RWPE2 (cell line): ENCODE results near the gene DCX.

Experiments used
- ATAC-seq: fragments of 200-7000 bp; cut with Tn5 transposase; 3 replicates; pipeline ENCODE4 v1.9.1; 2021; ENCODE audit warnings: low read depth
- DNase-seq: peaks from one replicate; pipeline ENCODE4 v3.0.0-alpha.2; 2020; ENCODE audit warnings: low spot score
- H3K27ac ChIP-seq: fragments of 450-650 bp; 2 replicates; pipeline ENCODE4 v1.5.1; 2017; ENCODE audit warnings: mild to moderate bottlenecking; ENCODE audit not compliant: poor library complexity, severe bottlenecking
- H3K27me3 ChIP-seq: fragments of 250-450 bp; sonication (Bioruptor Pico); 2 replicates; pipeline ENCODE4 v1.5.1; 2021; ENCODE audit warnings: mild to moderate bottlenecking, moderate library complexity; ENCODE audit not compliant: insufficient read depth, poor library complexity, severe bottlenecking
- H3K36me3 ChIP-seq: fragments of 250-450 bp; sonication (Bioruptor Pico); 2 replicates; pipeline ENCODE4 v1.5.1; 2020; ENCODE audit warnings: low read depth, mild to moderate bottlenecking, moderate library complexity
- H3K4me1 ChIP-seq: fragments of 250-450 bp; sonication (Bioruptor Pico); 2 replicates; pipeline ENCODE4 v1.5.1; 2021; ENCODE audit warnings: mild to moderate bottlenecking, moderate library complexity; ENCODE audit not compliant: insufficient read depth, poor library complexity, severe bottlenecking
- H3K4me3 ChIP-seq: fragments of 250-450 bp; sonication (Bioruptor Pico); 2 replicates; pipeline ENCODE4 v1.5.1; 2021; ENCODE audit warnings: mild to moderate bottlenecking, moderate library complexity; ENCODE audit not compliant: severe bottlenecking
- H3K9me3 ChIP-seq: fragments of 250-450 bp; sonication (Bioruptor Pico); 2 replicates; pipeline ENCODE4 v1.5.1; 2021; ENCODE audit warnings: mild to moderate bottlenecking, moderate library complexity; ENCODE audit not compliant: severe bottlenecking
- TF ChIP-seq, protein P1 (sequence below): fragments of 450-650 bp; IDR thresholded peaks from one replicate; pipeline ENCODE4 v1.5.1; 2017; ENCODE audit warnings: mild to moderate bottlenecking, moderate library complexity; ENCODE audit not compliant: poor library complexity, severe bottlenecking

Gene DCX

GRCh38 chrX:111257733-111258132 is 154.3 kb downstream of the DCX start:
- Histone ChIP-seq H3K4me1 (no peaks in the 10 kb centered on the region), H3K4me3 (no peak overlapping the region), H3K27me3 (no peaks in the 10 kb centered on the region), H3K36me3 (no peaks in the 10 kb centered on the region), H3K27ac (no peak overlapping the region), H3K9me3 (no peaks in the 10 kb centered on the region)
- TF ChIP-seq, protein P1, sequence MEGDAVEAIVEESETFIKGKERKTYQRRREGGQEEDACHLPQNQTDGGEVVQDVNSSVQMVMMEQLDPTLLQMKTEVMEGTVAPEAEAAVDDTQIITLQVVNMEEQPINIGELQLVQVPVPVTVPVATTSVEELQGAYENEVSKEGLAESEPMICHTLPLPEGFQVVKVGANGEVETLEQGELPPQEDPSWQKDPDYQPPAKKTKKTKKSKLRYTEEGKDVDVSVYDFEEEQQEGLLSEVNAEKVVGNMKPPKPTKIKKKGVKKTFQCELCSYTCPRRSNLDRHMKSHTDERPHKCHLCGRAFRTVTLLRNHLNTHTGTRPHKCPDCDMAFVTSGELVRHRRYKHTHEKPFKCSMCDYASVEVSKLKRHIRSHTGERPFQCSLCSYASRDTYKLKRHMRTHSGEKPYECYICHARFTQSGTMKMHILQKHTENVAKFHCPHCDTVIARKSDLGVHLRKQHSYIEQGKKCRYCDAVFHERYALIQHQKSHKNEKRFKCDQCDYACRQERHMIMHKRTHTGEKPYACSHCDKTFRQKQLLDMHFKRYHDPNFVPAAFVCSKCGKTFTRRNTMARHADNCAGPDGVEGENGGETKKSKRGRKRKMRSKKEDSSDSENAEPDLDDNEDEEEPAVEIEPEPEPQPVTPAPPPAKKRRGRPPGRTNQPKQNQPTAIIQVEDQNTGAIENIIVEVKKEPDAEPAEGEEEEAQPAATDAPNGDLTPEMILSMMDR: no peak
- ATAC-seq (no peak), DNase-seq (no peak)

- Histone ChIP-seq H3K4me3 (no peak overlapping the region), H3K4me1 (no peaks in the 10 kb centered on the region), H3K27me3 (no peaks in the 10 kb centered on the region), H3K27ac (no peak overlapping the region), H3K9me3 (no peaks in the 10 kb centered on the region), H3K36me3 (no peaks in the 10 kb centered on the region)
- DNase-seq: no peak
- ATAC-seq: peak; percentile 74
- TF ChIP-seq, protein P1: no peak
These were observed 156.9 kb downstream of the DCX start for GRCh38 chrX:111254896-111255693.

- TF ChIP-seq, protein P1: peak; percentile 47
- no peak overlapping the region for H3K27ac ChIP-seq
- no peaks in the 10 kb centered on the region for H3K36me3 ChIP-seq
- H3K4me1 ChIP-seq: no peaks in the 10 kb centered on the region
- H3K27me3 ChIP-seq: no peaks in the 10 kb centered on the region
- DNase-seq (no peak), ATAC-seq (no peak)
- no peak overlapping the region for H3K4me3 ChIP-seq
- no peaks in the 10 kb centered on the region for H3K9me3 ChIP-seq
These were observed 167.7 kb downstream of the DCX start for GRCh38 chrX:111244235-111244750.
